HL-60 (cell line): Measurements from ENCODE around the gene CHERP.
A peak's percentile ranks its signal among the peaks of the same experiment; 100 is the strongest.

ENCODE experiments used
- DNase-seq, 2 experiments: peaks; one replicate each; pipeline ENCODE4 v3.0.0-alpha.2; 2010 to 2020; ENCODE audit warnings: low read depth in 1 of 2, low spot score in 1 of 2
- H3K27ac ChIP-seq: fragments of 250-450 bp; sonication (Bioruptor Pico); replicated peaks from 2 replicates; pipeline ENCODE4 v1.5.1; 2020; ENCODE audit warnings: mild to moderate bottlenecking, moderate library complexity
- H3K27me3 ChIP-seq: fragments of 250-450 bp; sonication (Bioruptor Pico); 2 replicates; pipeline ENCODE4 v1.5.1; 2021; ENCODE audit warnings: mild to moderate bottlenecking, moderate library complexity; ENCODE audit not compliant: insufficient read depth, poor library complexity, severe bottlenecking
- H3K4me3 ChIP-seq: replicated peaks from 2 replicates; pipeline ENCODE4 v1.5.1; 2011; ENCODE audit warnings: mild to moderate bottlenecking, control low read depth, low read length; ENCODE audit not compliant: insufficient read depth
- CTCF ChIP-seq: IDR thresholded peaks from one replicate; pipeline ENCODE4 v1.5.1; 2011; ENCODE audit warnings: low read length, control low read depth, inconsistent platforms; ENCODE audit not compliant: insufficient read depth
- GABPA ChIP-seq: IDR thresholded peaks from 2 replicates; pipeline ENCODE4 v1.6.1; 2012; ENCODE audit warnings: low read depth
- POLR2AphosphoS5 ChIP-seq: IDR thresholded peaks from 2 replicates; pipeline ENCODE4 v1.6.1; 2012; ENCODE audit warnings: low read depth
- REST ChIP-seq: IDR thresholded peaks from 2 replicates; pipeline ENCODE4 v1.6.1; 2012; ENCODE audit warnings: low read depth; ENCODE audit not compliant: insufficient replicate concordance
- SPI1 ChIP-seq: IDR thresholded peaks from 2 replicates; pipeline ENCODE4 v1.6.1; 2012; ENCODE audit warnings: low read depth, mild to moderate bottlenecking, borderline replicate concordance

CHERP gene

GRCh38 chr19:16541526-16542044 lies 652 bp downstream of the CHERP start:
- H3K4me3 ChIP-seq, result peak overlapping the region; percentile 96
- H3K27ac ChIP-seq, result peak overlapping the region; percentile 94
- DNase-seq, result peak in 1 of 2 experiments; percentile 17
- H3K27me3 ChIP-seq, result no peaks in the 10 kb centered on the region
- TF ChIP-seq SPI1 (peak; percentile 24; the same call in 1 of the 2 replicates), REST (no peak)

- Histone ChIP-seq H3K4me3 (peak overlapping the region; percentile 96), H3K27ac (no peak overlapping the region; the same call in 1 of the 2 replicates), H3K27me3 (no peaks in the 10 kb centered on the region)
- DNase-seq, result no peak
- TF ChIP-seq REST (no peak), CTCF (no peak), POLR2AphosphoS5 (no peak), GABPA (no peak), SPI1 (no peak)
Observed at GRCh38 chr19:16540948-16541347, 1.3 kb downstream of the CHERP start.

- Histone ChIP-seq H3K27me3 (no peaks in the 10 kb centered on the region), H3K27ac (no peak overlapping the region), H3K4me3 (no peak overlapping the region)
- DNase-seq, result no peak
- no peak for TF ChIP-seq SPI1
- no peak for TF ChIP-seq POLR2AphosphoS5
- TF ChIP-seq CTCF, result no peak
- no peak for TF ChIP-seq GABPA
- no peak for TF ChIP-seq REST
Observed at GRCh38 chr19:16537111-16537510, 5.1 kb downstream of the CHERP start.
